GM12878 (cell line): ENCODE results near the gene SURF4.
A peak's percentile ranks its signal among the peaks of the same experiment; 100 is the strongest.

Experiments
- ASH2L ChIP-seq: fragments of 300-600, 200-600 bp; sonication (generic); IDR thresholded peaks from 2 replicates; pipeline ENCODE4 v1.6.1; 2017; ENCODE audit warnings: low read depth, mild to moderate bottlenecking, borderline replicate concordance
- CREM ChIP-seq: IDR thresholded peaks from 2 replicates; pipeline ENCODE4 v1.6.1; 2014; ENCODE audit warnings: antibody characterized with exemption, low read depth
- GATAD2B ChIP-seq: fragments of 450-650 bp; conservative IDR thresholded peaks from 2 replicates; pipeline ENCODE4 v1.6.1; 2017; ENCODE audit warnings: low read depth, mild to moderate bottlenecking, moderate library complexity
- HDAC2 ChIP-seq: fragments of 200-600 bp; sonication (generic); IDR thresholded peaks from 2 replicates; pipeline ENCODE4 v1.6.1; 2017
- NFIC ChIP-seq: IDR thresholded peaks from 2 replicates; pipeline ENCODE4 v1.6.1; 2012; ENCODE audit warnings: low read depth, mild to moderate bottlenecking, inconsistent platforms, low read length, moderate library complexity
- NRF1 ChIP-seq: conservative IDR thresholded peaks from 2 replicates; pipeline ENCODE4 v1.6.1; 2011; ENCODE audit warnings: mild to moderate bottlenecking, low read depth, low read length, improper control_type of control experiment
- POLR2AphosphoS2 ChIP-seq: IDR thresholded peaks from 2 replicates; pipeline ENCODE4 v1.6.1; 2011; ENCODE audit warnings: low read depth, mild to moderate bottlenecking, low read length, improper control_type of control experiment, moderate library complexity
- POLR2AphosphoS5 ChIP-seq: IDR thresholded peaks from 2 replicates; pipeline ENCODE4 v1.6.1; 2011; ENCODE audit warnings: mild to moderate bottlenecking, low read length, inconsistent platforms
- RAD21 ChIP-seq: IDR thresholded peaks from 2 replicates; pipeline ENCODE4 v1.6.1; 2011; ENCODE audit warnings: mild to moderate bottlenecking, low read depth, low read length, moderate library complexity; ENCODE audit not compliant: insufficient read depth
- RBBP5 ChIP-seq: fragments of 200-600 bp; sonication (generic); conservative IDR thresholded peaks from 2 replicates; pipeline ENCODE4 v1.6.1; 2016
- SIN3A ChIP-seq: IDR thresholded peaks from 2 replicates; pipeline ENCODE4 v1.6.1; 2012; ENCODE audit warnings: low read depth, low read length, improper control_type of control experiment
- TF ChIP-seq, protein P1 (sequence below), 3 experiments: IDR thresholded peaks in 2 of 3; conservative IDR thresholded peaks in 1 of 3; 2 replicates each; pipeline ENCODE4 v1.5.1; 2011; ENCODE audit warnings: low read depth in 3 of 3, low read length in 3 of 3, mild to moderate bottlenecking in 3 of 3, control low read depth in 2 of 3, moderate library complexity in 2 of 3, inconsistent platforms in 1 of 3, mixed read lengths in 1 of 3; ENCODE audit not compliant: control insufficient read depth in 2 of 3, insufficient read depth in 1 of 3; ENCODE audit errors: extremely low read depth in 1 of 3
- TF ChIP-seq, protein P2 (sequence below): fragments of 450-650 bp; IDR thresholded peaks from 2 replicates; pipeline ENCODE4 v1.6.1; 2018; ENCODE audit warnings: mild to moderate bottlenecking, low read depth, moderate library complexity; ENCODE audit not compliant: partially characterized antibody
- TF ChIP-seq, protein P3 (sequence below): IDR thresholded peaks from 2 replicates; pipeline ENCODE4 v1.6.1; 2011; ENCODE audit warnings: low read depth, mild to moderate bottlenecking, low read length, moderate library complexity, borderline replicate concordance; ENCODE audit errors: extremely low read depth

DNA sequence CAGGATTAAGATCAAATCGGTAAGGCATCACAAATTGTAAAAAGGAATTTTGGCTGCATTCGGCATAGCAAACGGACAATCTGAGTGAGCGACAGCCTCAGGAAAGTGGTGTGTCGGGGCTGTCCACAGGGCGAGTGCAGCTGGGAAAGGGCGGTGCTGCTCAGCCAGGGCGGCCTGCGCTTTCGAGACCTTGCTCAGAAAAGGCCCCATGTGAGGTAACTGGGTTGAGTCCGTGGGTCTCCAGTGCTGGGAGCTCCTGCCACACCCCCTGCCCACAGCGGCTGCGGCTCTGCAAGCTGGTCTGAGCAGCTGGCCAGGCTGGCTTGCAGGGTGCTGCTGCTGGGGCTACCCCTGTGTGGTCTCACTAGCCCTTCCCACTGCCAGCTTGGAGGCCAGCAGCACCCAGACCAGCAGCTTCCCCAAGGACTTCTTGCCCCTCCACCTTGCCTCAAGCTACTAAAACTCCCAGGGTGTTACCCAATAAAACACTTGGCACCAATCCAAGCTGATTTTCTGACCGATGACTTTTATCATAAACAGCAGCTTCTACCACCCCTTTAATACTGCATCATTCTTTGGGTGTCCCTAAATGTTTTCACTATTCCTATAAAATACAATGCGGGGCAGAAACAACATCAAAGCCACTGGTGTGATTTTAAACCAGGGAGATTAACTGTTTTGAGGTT, 13.4 kb downstream of the SURF4 start:
- TF ChIP-seq CREM (no peak), RAD21 (no peak), HDAC2 (no peak), SIN3A (no peak), POLR2AphosphoS2 (no peak), NFIC (no peak), RBBP5 (no peak), POLR2AphosphoS5 (peak; percentile 70; the same call in 1 of the 2 replicates), GATAD2B (no peak), NRF1 (no peak), ASH2L (no peak)
- TF ChIP-seq, protein P1, sequence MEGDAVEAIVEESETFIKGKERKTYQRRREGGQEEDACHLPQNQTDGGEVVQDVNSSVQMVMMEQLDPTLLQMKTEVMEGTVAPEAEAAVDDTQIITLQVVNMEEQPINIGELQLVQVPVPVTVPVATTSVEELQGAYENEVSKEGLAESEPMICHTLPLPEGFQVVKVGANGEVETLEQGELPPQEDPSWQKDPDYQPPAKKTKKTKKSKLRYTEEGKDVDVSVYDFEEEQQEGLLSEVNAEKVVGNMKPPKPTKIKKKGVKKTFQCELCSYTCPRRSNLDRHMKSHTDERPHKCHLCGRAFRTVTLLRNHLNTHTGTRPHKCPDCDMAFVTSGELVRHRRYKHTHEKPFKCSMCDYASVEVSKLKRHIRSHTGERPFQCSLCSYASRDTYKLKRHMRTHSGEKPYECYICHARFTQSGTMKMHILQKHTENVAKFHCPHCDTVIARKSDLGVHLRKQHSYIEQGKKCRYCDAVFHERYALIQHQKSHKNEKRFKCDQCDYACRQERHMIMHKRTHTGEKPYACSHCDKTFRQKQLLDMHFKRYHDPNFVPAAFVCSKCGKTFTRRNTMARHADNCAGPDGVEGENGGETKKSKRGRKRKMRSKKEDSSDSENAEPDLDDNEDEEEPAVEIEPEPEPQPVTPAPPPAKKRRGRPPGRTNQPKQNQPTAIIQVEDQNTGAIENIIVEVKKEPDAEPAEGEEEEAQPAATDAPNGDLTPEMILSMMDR (IDR thresholded peaks at IDR 0.05 in 2 of 3, conservative IDR thresholded peaks at IDR 0.05 in 1 of 3; ENCODE audit: control insufficient read depth in 2 of 3, extremely low read depth in 1 of 3, insufficient read depth in 1 of 3, low read depth in 3 of 3, low read length in 3 of 3): no peak
- TF ChIP-seq, protein P2, sequence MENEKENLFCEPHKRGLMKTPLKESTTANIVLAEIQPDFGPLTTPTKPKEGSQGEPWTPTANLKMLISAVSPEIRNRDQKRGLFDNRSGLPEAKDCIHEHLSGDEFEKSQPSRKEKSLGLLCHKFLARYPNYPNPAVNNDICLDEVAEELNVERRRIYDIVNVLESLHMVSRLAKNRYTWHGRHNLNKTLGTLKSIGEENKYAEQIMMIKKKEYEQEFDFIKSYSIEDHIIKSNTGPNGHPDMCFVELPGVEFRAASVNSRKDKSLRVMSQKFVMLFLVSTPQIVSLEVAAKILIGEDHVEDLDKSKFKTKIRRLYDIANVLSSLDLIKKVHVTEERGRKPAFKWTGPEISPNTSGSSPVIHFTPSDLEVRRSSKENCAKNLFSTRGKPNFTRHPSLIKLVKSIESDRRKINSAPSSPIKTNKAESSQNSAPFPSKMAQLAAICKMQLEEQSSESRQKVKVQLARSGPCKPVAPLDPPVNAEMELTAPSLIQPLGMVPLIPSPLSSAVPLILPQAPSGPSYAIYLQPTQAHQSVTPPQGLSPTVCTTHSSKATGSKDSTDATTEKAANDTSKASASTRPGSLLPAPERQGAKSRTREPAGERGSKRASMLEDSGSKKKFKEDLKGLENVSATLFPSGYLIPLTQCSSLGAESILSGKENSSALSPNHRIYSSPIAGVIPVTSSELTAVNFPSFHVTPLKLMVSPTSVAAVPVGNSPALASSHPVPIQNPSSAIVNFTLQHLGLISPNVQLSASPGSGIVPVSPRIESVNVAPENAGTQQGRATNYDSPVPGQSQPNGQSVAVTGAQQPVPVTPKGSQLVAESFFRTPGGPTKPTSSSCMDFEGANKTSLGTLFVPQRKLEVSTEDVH: no peak
- TF ChIP-seq, protein P3, sequence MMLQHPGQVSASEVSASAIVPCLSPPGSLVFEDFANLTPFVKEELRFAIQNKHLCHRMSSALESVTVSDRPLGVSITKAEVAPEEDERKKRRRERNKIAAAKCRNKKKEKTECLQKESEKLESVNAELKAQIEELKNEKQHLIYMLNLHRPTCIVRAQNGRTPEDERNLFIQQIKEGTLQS: no peak
